PFSK-1 (cell line): ENCODE data around the gene FMNL3.

Source experiments
- SIN3A ChIP-seq: IDR thresholded peaks from 2 replicates; pipeline ENCODE4 v1.6.1; 2012; ENCODE audit warnings: mild to moderate bottlenecking, low read length, moderate library complexity, borderline replicate concordance; ENCODE audit not compliant: insufficient read depth
- TAF1 ChIP-seq: IDR thresholded peaks from 2 replicates; pipeline ENCODE4 v1.6.1; 2012; ENCODE audit warnings: low read length, control low read depth, borderline replicate concordance; ENCODE audit not compliant: insufficient read depth
- TF ChIP-seq, protein P1 (sequence below), 2 experiments: IDR thresholded peaks; 2 replicates each; pipeline versions ENCODE4 v1.6.1 to v1.8.0; 2011 to 2012; ENCODE audit warnings: low read depth in 2 of 2, low read length in 2 of 2, control low read depth in 1 of 2, inconsistent platforms in 1 of 2, mild to moderate bottlenecking in 1 of 2, moderate library complexity in 1 of 2; ENCODE audit not compliant: insufficient read depth in 1 of 2

- TF ChIP-seq TAF1, result no peak
- no peak for TF ChIP-seq SIN3A
- TF ChIP-seq, protein P1, sequence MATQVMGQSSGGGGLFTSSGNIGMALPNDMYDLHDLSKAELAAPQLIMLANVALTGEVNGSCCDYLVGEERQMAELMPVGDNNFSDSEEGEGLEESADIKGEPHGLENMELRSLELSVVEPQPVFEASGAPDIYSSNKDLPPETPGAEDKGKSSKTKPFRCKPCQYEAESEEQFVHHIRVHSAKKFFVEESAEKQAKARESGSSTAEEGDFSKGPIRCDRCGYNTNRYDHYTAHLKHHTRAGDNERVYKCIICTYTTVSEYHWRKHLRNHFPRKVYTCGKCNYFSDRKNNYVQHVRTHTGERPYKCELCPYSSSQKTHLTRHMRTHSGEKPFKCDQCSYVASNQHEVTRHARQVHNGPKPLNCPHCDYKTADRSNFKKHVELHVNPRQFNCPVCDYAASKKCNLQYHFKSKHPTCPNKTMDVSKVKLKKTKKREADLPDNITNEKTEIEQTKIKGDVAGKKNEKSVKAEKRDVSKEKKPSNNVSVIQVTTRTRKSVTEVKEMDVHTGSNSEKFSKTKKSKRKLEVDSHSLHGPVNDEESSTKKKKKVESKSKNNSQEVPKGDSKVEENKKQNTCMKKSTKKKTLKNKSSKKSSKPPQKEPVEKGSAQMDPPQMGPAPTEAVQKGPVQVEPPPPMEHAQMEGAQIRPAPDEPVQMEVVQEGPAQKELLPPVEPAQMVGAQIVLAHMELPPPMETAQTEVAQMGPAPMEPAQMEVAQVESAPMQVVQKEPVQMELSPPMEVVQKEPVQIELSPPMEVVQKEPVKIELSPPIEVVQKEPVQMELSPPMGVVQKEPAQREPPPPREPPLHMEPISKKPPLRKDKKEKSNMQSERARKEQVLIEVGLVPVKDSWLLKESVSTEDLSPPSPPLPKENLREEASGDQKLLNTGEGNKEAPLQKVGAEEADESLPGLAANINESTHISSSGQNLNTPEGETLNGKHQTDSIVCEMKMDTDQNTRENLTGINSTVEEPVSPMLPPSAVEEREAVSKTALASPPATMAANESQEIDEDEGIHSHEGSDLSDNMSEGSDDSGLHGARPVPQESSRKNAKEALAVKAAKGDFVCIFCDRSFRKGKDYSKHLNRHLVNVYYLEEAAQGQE (IDR thresholded peaks at IDR 0.05; ENCODE audit: insufficient read depth in 1 of 2, low read depth in 2 of 2, low read length in 2 of 2), result no peak
These were observed 84.6 kb downstream of the FMNL3 start for GRCh38 chr12:49622501-49623141.
